Spleen (tissue), 7 donors: ENCODE measurements around the gene ZNF2.

ENCODE experiments used
- CTCF ChIP-seq, 11 experiments: fragments of 200-600 bp in 7 of 11; fragments of 450-650 bp in 4 of 11; sonication (generic) in 4 of 11; IDR thresholded peaks in 8 of 11; conservative IDR thresholded peaks in 3 of 11; 1 replicate in 7 of 11; 2 replicates in 4 of 11; pipeline versions ENCODE4 v1.4.0 to v1.8.0; 2016 to 2021; ENCODE audit warnings: antibody characterized with exemption in 11 of 11, inconsistent platforms in 4 of 11, mild to moderate bottlenecking in 1 of 11
- POLR2A ChIP-seq, 3 donors: fragments of 450-650 bp; IDR thresholded peaks; one replicate each; pipeline ENCODE4 v1.5.1; 2017; ENCODE audit warnings: antibody characterized with exemption in 3 of 3, mild to moderate bottlenecking in 1 of 3
- POLR2AphosphoS5 ChIP-seq, 3 donors: sonication (generic); formaldehyde crosslinking; IDR thresholded peaks; one replicate each; pipeline ENCODE4 v1.5.1; 2017; ENCODE audit warnings: antibody characterized with exemption in 3 of 3
- donor health status: DM: no; HTN: no; CAD: no; lungs with moderate emphysema.
- donor health status: DM: no; HTN: no; CAD: no.
- donor health status: DM: no; HTN: no; CAD: no.

DNA sequence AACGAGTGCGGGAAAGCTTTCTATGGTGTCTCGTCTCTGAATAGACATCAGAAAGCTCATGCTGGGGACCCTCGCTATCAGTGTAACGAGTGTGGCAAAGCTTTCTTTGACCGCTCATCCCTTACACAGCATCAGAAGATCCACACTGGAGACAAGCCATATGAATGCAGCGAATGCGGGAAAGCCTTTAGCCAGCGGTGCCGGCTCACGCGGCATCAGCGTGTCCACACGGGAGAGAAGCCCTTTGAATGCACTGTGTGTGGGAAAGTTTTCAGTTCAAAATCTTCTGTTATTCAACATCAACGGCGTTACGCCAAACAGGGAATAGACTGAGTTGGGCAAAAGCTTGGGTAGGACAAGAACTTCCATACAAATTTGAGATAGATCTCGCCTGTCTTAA, 16.2 kb downstream of the ZNF2 start:
- TF ChIP-seq CTCF (IDR thresholded peaks at IDR 0.05 in 8 of 11, conservative IDR thresholded peaks at IDR 0.05 in 3 of 11) (no peak), POLR2A (IDR thresholded peaks at IDR 0.05) (no peak), POLR2AphosphoS5 (IDR thresholded peaks at IDR 0.05) (no peak)
